OCI-LY7 (cell line): ENCODE results near the gene ZNF235. TPM values are rescaled to one million over a fixed set of nuclear protein-coding genes. Genes with fewer than 3 reads are reported as not detected.
"Not testable (repeated sequence)": the region's sequence is repeated elsewhere in the genome, so short reads cannot be mapped to it uniquely, and the experiment has no call there.

Source experiments
- BruUV-seq: library from RNA; stranded (reverse); fragments of 400-500 nt; replicated peaks from 2 replicates; lab custom pipeline; 2021; lab: Mats Ljungman, UMichigan
- CTCF ChIA-PET: fragments of 300-600 bp; sonication (Branson Sonifier 250); formaldehyde crosslinking; loops from one replicate; lab custom pipeline; 2022; ENCODE audit warnings: antibody characterized with exemption; ENCODE audit not compliant: unreplicated experiment; lab: Charles Lee
- POLR2A ChIA-PET: fragments of 300-600 bp; sonication (Branson Sonifier 250); formaldehyde crosslinking; loops from one replicate; lab custom pipeline; 2022; ENCODE audit warnings: antibody characterized with exemption; lab: Charles Lee
- DNase-seq: peaks from one replicate; pipeline ENCODE4 v3.0.0-alpha.2; 2015; ENCODE audit warnings: low spot score
- H2AFZ ChIP-seq: fragments of 200-600 bp; sonication (generic), shearing (Covaris generic); 2 replicates; pipeline ENCODE4 v1.6.1; 2014; ENCODE audit warnings: mild to moderate bottlenecking, antibody characterized with exemption, low read length, moderate library complexity
- H3K27ac ChIP-seq: fragments of 200-600 bp; sonication (generic); 2 replicates; pipeline ENCODE4 v1.5.1; 2014; ENCODE audit warnings: mixed run types, low read depth, mild to moderate bottlenecking, moderate library complexity, low read length, inconsistent platforms; ENCODE audit not compliant: poor library complexity, severe bottlenecking
- H3K36me3 ChIP-seq: fragments of 200-600 bp; sonication (generic); 2 replicates; pipeline ENCODE4 v1.6.1; 2014; ENCODE audit warnings: mild to moderate bottlenecking, antibody characterized with exemption, low read length, moderate library complexity, mixed read lengths; ENCODE audit not compliant: insufficient read depth
- H3K4me1 ChIP-seq: fragments of 200-600 bp; sonication (generic); 2 replicates; pipeline ENCODE4 v1.5.1; 2014; ENCODE audit warnings: mild to moderate bottlenecking, low read length; ENCODE audit not compliant: insufficient read depth, poor library complexity, severe bottlenecking
- H3K4me2 ChIP-seq: fragments of 200-600 bp; sonication (generic); 2 replicates; pipeline ENCODE4 v1.6.1; 2014; ENCODE audit warnings: mild to moderate bottlenecking, low read length
- H3K4me3 ChIP-seq: fragments of 200-600 bp; sonication (generic); 2 replicates; pipeline ENCODE4 v1.5.1; 2014; ENCODE audit warnings: mild to moderate bottlenecking, low read depth, low read length; ENCODE audit not compliant: poor library complexity, severe bottlenecking
- H3K79me2 ChIP-seq: fragments of 200-600 bp; sonication (generic); 2 replicates; pipeline ENCODE4 v1.6.1; 2016; ENCODE audit warnings: low read depth, mild to moderate bottlenecking, low read length, moderate library complexity, mixed read lengths; ENCODE audit not compliant: insufficient read depth
- H3K9me2 ChIP-seq: fragments of 200-600 bp; sonication (generic); 2 replicates; pipeline ENCODE4 v1.6.1; 2016; ENCODE audit warnings: mild to moderate bottlenecking, low read length, mixed read lengths; ENCODE audit not compliant: insufficient read depth
- H3K9me3 ChIP-seq: fragments of 200-600 bp; sonication (generic); 2 replicates; pipeline ENCODE4 v1.6.1; 2014; ENCODE audit warnings: mild to moderate bottlenecking, mixed run types, low read length, mixed read lengths
- H4K20me1 ChIP-seq: fragments of 200-600 bp; sonication (generic); 2 replicates; pipeline ENCODE4 v1.6.1; 2014; ENCODE audit warnings: mild to moderate bottlenecking, antibody characterized with exemption, low read length, moderate library complexity, mixed read lengths; ENCODE audit not compliant: insufficient read depth
- EZH2phosphoT487 ChIP-seq: fragments of 200-600 bp; sonication (generic); IDR thresholded peaks from 2 replicates; pipeline ENCODE4 v1.6.1; 2018; ENCODE audit warnings: low read depth, borderline replicate concordance, mild to moderate bottlenecking, mixed run types, antibody characterized with exemption, low read length, moderate library complexity, mixed read lengths
- intact Hi-C: fragments of 100-400 bp; cut with micrococcal nuclease; formaldehyde crosslinking; loops from one replicate; pipeline ENCODE4 v1.10.0; 2022; ENCODE audit not compliant: unreplicated experiment
- total RNA-seq, 2 experiments: library from RNA; depleted of rRNA in 1 of 2; stranded (reverse); fragments of >200 nt in 1 of 2; shearing (Covaris generic) in 1 of 2; gene quantifications; 2 replicates each; pipeline ENCODE4 v1.2.3, GENCODE V29; 2014 to 2022
- TF ChIP-seq, protein P1 (sequence below): fragments of 200-600 bp; sonication (generic); conservative IDR thresholded peaks from 2 replicates; pipeline ENCODE4 v1.5.1; 2014; ENCODE audit warnings: mild to moderate bottlenecking, antibody characterized with exemption, low read length, moderate library complexity, mixed read lengths

The ZNF235 gene
- total RNA-seq, 2 experiments from 2014 or later = 7.4 to 7.7 TPM

DNA sequence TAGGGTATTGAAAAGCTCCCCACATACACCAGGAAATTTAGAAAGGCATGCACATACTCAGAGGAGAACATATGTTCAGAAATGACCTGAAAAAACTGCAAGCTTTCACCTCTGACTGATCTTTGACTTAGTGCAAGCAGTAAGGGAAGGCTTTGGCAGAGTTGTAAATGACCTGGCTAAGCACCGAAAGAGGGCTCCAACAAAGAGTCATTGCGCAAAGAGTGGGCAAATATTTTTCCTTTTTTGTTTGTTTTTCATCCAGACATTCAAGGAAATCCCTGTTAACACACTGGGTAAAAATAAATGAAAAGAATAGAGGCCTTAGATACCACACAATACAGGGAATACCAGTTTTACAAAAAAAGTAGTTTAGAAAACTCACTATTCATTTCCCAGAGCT is 50.3 kb downstream of the ZNF235 start:
- no peak for TF ChIP-seq EZH2phosphoT487
- TF ChIP-seq, protein P1, sequence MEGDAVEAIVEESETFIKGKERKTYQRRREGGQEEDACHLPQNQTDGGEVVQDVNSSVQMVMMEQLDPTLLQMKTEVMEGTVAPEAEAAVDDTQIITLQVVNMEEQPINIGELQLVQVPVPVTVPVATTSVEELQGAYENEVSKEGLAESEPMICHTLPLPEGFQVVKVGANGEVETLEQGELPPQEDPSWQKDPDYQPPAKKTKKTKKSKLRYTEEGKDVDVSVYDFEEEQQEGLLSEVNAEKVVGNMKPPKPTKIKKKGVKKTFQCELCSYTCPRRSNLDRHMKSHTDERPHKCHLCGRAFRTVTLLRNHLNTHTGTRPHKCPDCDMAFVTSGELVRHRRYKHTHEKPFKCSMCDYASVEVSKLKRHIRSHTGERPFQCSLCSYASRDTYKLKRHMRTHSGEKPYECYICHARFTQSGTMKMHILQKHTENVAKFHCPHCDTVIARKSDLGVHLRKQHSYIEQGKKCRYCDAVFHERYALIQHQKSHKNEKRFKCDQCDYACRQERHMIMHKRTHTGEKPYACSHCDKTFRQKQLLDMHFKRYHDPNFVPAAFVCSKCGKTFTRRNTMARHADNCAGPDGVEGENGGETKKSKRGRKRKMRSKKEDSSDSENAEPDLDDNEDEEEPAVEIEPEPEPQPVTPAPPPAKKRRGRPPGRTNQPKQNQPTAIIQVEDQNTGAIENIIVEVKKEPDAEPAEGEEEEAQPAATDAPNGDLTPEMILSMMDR = no peak
- no peaks in the 10 kb centered on the region for H3K4me1 ChIP-seq
- ChIA-PET POLR2A (no interaction called here), CTCF (no interaction called here)
- no peaks in the 10 kb centered on the region for H3K36me3 ChIP-seq
- no peaks in the 10 kb centered on the region for H3K79me2 ChIP-seq
- intact Hi-C loops = no loop called here
- no peak for DNase-seq
- no peak overlapping the region for H3K27ac ChIP-seq
- no peak overlapping the region for H2AFZ ChIP-seq
- no TSS peak for BruUV-seq
- no peak overlapping the region for H3K4me2 ChIP-seq
- no peaks in the 10 kb centered on the region for H3K9me2 ChIP-seq
- H4K20me1 ChIP-seq = no peaks in the 10 kb centered on the region
- H3K4me3 ChIP-seq = no peak overlapping the region
- H3K9me3 ChIP-seq = no peaks in the 10 kb centered on the region

DNA sequence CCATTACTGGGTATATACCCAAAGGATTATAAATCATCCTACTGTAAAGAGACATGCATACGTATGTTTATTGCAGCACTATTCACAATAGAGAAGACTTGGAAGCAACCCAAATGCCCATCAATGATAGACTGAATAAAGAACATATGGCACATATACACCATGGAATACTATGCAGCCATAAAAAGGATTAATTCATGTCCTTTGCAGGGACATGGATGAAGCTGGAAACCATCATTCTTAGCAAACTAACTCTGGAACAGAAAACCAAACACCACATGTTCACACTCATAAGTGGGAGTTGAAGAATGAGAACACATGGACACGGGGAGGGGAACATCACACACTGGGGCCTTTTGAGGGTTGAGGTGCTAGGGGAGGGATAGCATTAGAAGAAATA is 51.4 kb downstream of the ZNF235 start:
- H3K79me2 ChIP-seq, H3K9me3 ChIP-seq, POLR2A ChIA-PET, H3K36me3 ChIP-seq, H3K4me1 ChIP-seq, intact Hi-C loops, DNase-seq, H3K9me2 ChIP-seq, H3K4me3 ChIP-seq, H2AFZ ChIP-seq, CTCF ChIA-PET, H3K4me2 ChIP-seq, H3K27ac ChIP-seq, BruUV-seq, H4K20me1 ChIP-seq: not testable (repeated sequence)

DNA sequence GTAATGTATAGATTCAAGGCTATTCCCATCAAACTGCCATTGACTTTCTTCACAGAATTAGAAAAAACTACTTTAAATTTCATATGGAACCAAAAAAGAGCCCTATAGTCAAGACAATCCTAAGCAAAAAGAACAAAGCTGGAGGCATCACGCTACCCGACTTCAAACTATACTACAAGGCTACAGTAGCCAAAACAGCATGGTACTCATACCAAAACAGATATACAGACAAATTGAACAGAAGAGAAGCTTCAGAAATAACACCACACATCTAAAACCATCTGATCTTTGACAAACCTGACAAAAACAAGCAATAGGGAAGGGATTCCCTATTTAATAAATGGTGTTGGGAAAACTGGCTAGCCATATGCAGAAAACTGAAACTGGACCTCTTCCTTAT is 52.5 kb downstream of the ZNF235 start:
- H3K4me3 ChIP-seq, H3K9me3 ChIP-seq, H3K79me2 ChIP-seq, H3K9me2 ChIP-seq, H3K27ac ChIP-seq, H2AFZ ChIP-seq, POLR2A ChIA-PET, CTCF ChIA-PET, H3K4me1 ChIP-seq, BruUV-seq, H4K20me1 ChIP-seq, DNase-seq, intact Hi-C loops, H3K4me2 ChIP-seq, H3K36me3 ChIP-seq: not testable (repeated sequence)

DNA sequence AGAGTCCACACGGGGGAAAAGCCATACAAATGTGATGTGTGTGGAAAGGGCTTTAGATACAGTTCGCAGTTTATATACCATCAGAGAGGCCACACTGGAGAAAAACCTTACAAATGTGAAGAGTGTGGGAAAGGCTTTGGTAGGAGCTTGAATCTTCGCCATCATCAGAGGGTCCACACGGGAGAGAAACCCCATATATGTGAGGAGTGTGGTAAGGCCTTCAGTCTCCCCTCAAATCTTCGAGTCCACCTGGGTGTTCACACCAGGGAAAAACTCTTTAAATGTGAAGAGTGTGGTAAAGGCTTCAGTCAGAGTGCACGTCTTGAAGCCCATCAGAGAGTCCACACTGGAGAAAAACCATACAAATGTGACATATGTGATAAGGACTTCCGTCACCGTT is 68.4 kb downstream of the ZNF235 start:
- Histone ChIP-seq H3K9me2 (no peaks in the 10 kb centered on the region), H3K4me3 (no peak overlapping the region), H2AFZ (no peak overlapping the region), H4K20me1 (no peaks in the 10 kb centered on the region), H3K27ac (no peak overlapping the region), H3K4me2 (no peak overlapping the region), H3K4me1 (no peaks in the 10 kb centered on the region), H3K9me3 (no peaks in the 10 kb centered on the region), H3K36me3 (peaks cover 59% of the 10 kb centered on the region), H3K79me2 (no peaks in the 10 kb centered on the region)
- DNase-seq = no peak
- ChIA-PET POLR2A (no interaction called here), CTCF (no interaction called here)
- no TSS peak for BruUV-seq
- intact Hi-C loops = no loop called here
- no peak for TF ChIP-seq EZH2phosphoT487
- TF ChIP-seq, protein P1 = no peak
